Stimulated activated CD4-positive, alpha-beta T cell treated with anti-CD3 and anti-CD28 coated beads, Interleukin-12 subunit alpha, Interleukin-12 subunit beta, amount 100 ng/mL, for 4 hours (primary cell): ENCODE measurements around the gene PC.

Experiments
- DNase-seq: peaks from one replicate; pipeline ENCODE4 v3.0.0-alpha.2; 2020

Gene PC

DNA sequence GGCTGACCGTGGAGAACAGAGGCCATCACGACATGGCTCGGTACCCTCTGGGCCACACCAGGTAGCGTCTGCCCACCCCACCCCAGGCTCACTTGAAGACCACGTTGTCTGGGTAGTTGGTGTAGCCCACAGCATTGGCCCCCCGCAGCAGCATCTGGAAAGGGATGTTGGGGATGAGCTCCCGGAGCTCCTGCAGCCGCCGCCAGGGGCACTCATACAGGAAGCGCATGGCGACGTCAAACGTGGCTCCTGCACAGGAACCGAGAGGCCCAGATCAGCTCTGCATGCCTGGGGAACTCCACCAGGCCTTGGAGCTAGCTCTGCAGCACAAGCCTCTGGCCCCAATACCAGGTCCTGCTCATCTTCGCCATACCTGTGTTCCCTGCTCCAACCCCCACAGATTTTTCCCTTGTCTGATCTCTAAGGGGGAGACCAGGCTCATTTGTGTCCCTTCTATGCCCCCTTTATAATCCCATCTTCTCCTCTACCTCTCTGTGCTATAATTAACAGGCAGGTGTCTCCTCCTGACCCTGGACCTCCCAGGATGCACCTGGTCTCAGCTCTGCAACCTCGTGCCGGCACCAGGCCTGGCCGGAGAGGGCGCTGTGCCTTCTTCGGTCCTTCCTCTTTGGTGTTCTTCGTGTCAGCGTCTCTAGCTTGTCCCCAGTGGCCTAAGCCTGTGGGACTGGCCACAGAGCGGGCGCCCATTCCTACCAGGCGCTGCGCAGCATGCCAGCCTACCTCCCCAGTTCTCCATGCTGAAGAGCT is 106.3 kb downstream of the PC start:
- no peak for DNase-seq

DNA sequence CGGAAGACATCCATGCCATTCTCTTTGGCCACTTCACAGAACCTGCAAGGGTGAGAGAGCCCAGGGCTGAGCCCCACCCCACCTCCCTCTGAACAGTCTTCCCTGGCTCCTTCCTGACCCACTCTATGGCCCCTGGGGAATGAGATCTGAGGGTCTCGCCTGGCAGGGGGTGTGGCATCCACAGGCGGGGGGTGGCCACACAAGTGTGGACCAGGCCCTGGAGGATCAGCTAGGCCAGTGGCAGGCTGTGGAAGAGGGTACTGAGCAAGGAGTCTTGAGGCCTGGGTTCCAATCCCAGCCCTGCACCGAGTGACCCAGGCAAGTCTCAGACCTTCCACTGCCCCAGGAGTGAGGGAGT is 107.0 kb downstream of the PC start:
- no peak for DNase-seq

DNA sequence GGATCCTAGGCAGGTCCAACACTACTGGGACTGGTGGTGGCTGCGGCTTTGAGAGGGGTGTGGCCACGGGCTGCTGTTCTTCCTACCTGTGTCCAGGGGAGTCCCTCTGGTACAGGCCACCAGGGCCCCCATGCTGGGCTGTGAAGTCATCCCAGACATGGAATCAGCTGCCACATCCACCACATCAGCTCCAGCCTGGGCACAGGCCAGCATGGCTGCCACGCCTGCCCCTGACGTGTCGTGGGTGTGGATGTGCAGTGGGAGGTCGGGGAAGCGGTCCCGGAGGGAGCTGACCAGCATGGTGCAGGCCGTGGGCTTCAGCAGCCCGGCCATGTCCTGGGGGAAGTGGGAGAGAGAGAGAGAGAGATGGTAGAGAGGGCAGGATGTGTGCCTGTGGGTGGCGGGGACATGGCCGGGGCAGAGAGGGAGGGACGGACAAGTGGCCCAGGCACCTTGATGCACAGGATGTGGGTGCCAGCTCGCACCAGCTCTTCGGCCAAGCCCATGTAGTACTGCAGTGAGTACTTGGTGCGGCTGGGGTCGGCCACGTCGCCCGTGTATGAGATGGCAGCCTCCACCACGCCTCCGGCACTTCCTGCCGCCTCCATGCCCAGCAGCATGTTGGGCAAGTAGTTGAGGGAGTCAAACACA is 107.5 kb downstream of the PC start:
- no peak for DNase-seq

DNA sequence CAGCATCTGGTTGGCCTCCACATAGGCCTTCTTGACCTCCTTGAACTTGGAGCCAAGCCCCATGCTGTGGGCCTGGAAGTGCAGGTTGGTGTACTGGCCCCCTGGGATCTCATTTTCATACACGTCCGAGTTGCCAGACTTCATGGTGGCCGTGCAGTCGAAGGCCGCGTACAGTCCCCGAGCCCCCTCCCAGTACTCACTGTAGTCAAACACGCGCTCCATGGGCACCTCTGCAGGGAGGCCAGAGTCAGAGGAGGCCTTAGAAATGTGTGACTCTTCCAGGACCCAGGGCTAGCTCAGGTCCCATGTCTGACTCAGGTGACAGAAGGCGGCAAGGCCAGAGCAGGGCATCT is 108.0 kb downstream of the PC start:
- no peak for DNase-seq

DNA sequence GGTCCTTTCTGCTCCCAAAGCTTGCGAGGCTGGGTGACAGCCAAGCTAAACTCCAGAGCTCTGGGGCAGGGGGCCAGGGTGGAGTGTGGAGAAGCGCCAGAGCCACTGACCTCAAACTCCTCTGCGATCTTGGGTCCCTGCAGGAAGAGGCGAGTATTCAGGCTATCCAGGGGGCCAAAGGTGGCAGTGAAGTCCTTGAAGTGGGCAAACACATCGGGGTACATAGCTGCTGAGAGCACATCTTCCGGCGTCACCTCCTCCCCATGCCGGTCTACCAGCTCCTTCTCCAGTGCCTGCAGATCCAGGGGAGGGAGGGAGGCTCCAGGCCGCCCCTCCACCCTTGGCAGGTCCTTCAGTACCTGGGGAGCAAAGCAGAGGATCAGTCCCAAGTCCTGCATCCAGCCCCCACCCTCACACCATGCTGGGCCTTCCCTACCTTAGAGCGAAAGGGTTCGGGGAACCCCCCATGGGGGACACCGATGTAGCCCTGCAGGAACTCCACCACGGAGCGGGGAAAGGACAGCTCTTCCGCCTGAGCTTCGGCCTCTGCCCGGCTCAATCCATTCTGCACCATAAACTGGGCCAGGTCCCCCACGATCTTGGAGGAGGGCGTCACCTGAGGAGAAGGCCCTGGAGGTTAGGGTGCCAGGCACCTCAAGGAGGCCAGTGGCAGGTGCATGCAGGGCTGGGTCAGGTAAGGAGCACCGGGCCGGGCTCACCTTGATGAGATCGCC is 108.5 kb downstream of the PC start:
- DNase-seq = no peak

DNA sequence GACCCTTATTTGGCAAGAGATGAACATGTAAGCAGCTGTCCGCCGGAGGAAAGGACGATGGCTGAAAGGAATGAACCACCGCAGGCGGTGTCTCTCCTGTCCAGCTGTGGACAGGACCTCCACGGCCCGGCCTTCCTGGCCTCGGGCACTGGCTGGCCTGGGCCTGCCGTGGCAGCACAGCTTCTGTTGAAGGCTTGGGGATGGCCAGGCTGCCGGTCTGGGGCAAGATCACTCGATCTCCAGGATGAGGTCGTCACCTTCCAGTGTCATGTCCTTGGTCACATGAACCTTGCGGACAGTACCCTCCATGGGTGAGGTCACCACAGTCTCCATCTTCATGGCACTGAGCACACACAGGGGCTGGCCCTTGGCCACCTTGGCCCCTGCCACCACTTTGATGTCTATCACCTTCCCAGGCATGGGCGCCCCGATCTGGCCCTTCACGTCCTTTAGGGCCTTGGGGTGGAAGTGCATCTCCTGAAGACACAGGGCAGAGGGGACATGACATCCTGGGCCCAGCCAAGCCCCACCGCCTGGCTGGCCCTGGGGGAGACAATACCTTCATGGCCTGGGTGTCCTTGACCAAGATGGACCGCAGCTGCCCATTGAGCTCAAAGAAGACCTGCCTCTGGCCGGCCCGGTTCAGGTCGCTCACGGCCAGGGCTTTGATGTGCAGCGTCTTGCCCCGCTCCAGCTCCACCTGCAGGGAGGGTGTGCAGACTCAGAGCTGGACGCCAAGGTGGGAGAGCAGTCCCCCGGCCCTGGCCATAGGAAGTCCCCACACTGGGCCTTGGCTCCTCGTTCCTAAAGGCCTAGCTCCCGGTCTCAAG is 109.3 kb downstream of the PC start:
- DNase-seq = no peak

DNA sequence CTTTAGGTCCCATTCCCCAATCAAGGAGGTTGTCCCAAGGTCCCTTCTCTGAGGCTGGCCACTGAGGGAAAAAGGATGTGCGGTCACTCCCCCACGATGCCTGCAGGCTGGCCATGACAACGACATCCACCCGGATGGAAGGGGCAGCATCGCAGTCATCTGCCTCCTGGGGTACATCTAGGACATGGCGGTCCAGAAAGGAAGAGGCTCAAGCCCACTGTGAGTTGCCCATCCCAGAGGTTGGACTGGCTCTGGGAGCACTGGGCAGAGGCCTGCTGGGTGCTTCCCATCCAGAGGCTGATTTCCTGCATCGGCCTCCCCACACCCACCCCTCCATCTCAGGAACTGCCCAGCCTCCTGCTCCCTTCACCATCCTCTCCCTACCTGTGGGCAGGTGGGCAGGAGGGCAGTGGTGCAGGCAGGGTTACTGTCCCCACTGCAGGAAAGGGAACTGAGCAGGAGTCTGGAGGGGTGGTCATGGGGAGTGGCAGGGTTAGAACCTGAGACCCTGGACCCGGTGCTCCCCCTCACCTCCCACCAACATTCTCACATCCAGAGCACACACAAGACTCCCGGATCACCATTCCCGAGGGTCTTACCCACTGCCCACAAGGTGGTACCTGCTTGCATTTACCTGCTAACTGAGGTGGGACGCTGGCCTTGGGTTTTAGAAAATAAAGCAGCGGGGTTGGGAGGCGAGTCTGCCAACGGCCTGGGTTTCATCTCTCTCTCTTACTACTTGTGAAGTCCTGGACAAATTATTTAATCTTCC is 110.5 kb downstream of the PC start:
- no peak for DNase-seq

DNA sequence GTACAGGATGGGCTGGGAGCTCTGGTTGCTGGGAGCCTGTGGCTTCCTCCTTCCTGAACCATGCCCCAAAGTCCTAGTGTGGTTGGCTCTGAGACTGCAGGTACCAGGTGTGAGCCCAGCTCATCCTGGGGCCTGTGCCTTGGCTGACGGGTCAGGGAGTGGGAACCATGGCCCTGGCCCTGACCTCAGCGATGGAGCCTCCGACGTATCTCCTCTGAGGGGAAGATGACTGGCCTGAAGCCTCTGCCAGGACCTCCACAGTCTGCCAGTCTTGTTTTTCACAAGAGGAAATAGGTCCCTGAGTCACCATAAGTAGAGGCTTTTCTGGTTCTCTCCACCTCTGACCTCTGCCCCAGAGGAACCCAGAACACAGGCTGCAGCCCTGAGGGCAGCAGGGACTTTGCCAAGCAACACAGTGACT is 111.5 kb downstream of the PC start:
- no peak for DNase-seq

DNA sequence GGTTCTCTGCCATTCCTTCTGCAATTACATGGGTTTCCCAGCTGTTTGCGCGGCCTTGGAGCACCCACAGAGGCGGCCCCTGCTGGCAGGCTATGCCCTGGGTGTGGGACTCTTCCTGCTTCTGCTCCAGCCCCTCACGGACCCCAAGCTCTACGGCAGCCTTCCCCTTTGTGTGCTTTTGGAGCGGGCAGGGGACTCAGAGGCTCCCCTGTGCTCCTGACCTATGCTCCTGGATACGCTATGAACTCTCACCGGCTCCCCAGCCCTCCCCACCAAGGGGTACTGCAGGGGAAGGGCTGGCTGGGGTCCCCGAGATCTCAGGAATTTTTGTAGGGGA is 112.3 kb downstream of the PC start:
- no peak for DNase-seq

DNA sequence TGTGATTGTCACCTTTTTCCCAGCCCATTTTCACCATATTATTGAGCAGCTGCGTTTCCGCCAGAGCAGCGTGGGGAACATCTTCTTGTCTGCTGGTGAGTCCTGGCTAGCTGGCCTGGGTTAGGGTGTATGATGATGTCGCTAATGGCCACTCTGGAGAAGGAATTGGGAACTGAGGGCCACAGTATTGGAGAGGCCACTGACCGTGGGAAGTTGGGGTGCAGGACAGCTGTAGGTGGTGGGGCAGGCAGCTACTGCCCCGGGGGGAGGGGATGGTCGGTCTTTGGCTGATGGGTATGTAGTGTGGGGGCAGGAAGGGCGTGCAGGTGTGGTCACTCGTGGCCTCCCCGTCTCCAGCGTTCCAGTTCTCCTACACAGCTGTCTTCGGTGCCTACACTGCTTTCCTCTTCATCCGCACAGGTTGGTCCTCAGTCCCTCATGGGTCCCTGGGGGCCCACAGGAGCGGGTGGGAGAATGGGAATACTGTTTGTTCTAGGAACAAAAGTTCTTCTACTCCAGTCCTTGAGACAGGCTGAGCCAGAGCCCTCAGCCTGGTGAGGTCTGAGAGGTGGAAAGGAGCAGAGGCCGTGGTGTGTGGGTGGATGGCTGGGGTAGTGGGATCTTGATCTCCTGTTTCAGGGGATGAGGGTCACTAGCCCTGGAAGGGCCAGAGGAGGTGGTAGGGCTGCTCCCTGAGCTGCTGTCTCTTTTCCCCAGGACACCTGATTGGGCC is 112.9 kb downstream of the PC start:
- no peak for DNase-seq

DNA sequence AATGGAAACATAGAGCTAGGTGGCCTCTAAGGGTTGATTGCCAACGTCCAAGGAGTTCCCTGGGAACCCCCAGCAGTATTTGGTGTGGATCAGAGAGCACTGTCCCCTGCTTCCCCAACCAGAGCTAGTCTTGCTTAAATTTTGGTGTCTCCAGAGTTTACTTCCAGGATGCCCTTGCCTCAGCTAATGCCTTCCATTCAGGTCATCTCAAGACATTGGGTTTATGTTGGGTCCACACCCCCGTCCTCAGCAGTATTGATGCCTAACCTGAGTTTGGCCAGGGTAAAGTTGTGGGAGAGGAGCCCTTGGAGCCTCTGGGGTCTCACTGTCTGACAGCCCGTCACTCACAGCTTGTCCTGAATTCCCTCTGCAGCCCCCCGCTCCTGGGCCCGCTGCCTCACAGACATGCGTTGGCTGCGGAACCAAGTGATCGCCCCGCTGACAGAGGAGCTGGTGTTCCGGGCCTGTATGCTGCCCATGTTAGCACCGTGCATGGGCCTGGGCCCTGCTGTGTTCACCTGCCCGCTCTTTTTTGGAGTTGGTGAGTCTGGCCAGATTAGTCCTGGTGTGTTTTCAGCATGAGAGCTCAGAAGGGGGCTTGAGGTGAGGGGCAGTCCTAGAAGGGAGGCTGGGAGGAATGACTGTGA is 113.6 kb downstream of the PC start:
- DNase-seq = no peak

DNA sequence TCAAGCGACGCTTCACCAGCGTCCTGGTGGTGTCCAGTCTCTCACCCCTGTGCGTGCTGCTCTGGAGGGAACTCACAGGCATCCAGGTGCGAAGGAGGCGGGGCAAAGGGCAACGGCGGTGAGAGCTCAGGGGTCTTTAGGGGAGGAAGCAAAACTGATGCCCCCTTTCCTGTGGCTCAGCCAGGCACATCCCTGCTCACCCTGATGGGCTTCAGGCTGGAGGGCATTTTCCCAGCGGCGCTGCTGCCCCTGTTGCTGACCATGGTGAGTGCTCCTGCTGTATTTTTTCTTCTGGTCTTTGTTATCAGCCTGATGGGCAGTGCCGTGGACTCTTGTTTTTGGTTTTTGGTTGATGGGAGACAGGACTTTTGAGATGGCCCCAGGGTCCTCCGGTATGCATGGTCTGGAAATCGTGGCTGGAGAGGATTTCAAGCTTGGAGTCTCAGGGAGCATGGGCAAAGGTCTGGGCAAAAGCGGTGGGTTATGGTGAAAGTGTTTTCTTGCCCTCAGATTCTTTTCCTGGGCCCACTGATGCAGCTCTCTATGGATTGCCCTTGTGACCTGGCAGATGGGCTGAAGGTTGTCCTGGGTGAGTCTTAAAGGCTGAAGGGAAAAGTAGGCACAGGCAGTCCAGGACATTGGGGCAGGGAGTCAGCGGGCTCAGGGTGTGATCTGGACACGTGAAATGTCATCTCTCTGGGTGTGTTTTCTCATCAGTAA is 114.2 kb downstream of the PC start:
- no peak for DNase-seq

DNA sequence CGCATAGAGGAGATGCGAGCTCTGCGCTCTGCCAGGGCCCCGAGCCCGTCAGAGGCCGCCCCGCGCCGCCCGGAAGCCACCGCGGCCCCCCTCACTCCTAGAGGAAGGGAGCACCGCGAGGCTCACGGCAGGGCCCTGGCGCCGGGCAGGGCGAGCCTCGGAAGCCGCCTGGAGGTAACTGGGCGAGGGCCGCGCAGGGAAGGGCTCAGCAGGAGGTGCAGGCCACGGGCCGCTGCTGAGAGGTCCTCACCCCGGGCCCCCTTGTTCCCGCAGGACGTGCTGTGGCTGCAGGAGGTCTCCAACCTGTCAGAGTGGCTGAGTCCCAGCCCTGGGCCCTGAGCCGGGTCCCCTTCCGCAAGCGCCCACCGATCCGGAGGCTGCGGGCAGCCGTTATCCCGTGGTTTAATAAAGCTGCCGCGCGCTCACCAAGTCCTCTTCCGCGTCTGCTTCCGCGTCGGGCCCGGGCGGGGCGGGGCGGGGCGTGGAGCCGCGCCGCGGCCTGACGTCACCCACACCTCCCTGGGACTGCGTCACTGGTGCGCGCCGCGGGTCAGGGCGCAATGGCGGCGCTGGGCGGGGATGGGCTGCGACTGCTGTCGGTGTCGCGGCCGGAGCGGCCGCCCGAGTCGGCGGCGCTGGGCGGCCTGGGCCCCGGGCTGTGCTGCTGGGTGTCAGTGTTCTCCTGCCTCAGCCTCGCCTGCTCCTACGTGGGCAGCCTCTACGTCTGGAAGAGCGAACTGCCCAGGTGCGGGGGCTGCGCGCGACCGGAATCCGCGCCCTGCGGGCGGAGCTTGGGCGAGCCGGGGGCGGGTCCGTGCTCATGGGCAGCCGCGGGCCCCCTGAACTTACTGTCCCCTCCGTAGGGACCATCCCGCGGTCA is 115.0 kb downstream of the PC start, which contains the start of gene RCE1:
TSS of gene RCE1 (plus strand) at position 546 of the 880 bp plus-strand sequence. CDS start at position 561, 15 bp downstream.
- peak; percentile 88 for DNase-seq

DNA sequence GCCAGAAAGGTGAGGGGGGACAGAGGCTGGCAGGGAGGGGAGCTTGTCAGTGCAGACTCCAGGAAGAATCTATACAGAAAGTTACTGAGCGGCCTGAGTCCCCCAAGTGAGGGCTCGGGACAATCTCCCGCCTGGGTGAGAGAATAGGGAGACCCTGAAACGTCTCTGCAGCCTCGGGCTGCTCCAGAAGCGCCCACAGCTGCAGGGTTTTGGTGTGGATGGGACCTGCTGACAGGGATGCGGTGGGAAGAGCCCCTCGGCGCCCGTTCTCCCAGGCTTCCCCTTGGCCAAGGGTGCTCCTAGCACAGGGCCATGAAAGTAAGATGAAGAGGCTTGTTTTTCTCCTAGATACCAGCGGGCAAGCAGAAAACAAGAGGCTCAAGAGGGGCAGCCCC is 115.7 kb downstream of the PC start:
- DNase-seq = no peak

DNA sequence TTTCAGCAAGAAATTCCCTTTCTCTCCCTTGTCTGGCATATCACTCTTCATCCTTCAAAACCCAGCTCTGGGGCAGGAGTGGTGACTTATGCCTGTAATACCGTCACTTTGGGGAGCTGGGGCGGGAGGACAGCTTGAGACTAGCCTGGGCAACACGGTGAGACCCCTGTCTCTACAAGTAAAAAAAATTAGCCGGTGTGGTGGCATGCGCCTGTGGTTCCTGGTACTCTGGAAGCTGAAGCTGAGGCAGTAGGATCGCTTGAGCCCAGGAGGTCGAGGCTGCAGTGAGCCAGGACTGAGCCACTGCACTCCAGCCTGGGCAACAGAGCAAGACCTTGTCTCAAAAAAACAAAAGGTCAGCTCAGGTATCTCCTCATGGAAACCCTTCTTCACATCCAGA is 116.3 kb downstream of the PC start:
- no peak for DNase-seq

DNA sequence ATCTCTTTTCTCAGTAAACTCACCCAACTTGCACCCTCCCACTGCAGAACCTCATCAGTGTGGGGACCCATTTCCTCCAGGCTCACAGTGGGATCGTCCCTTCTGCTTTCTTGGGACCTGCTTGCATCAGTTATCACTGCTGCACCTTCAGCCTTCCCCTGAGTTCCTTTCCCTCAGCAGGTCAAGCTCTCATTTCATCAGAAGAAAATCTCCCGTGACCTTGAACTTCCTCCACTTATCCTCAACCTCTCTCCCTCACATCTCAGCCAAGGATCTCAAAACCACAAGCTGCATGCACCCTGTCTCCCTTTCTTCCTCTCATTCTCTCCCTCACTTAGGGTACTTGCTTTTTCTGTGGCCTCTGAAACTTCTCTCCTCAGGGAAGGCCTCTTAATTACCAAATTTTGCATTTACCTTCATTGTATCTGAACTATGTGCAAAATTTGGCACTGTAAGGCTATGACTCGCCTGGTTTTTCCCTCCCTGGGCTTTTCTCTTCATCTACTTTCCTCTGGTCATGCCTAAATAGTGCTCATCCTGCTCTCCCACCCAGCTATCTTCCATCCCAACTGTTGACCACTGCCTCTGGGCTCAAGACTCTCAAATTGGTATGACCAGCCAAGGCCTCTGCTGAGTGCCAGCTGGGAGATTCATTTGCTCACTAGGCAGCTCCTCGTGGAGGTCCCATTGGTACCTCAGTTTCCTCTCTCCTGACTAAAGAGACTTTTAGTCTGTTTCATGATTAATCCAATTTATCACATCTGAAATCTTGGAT is 117.7 kb downstream of the PC start:
- no peak for DNase-seq

DNA sequence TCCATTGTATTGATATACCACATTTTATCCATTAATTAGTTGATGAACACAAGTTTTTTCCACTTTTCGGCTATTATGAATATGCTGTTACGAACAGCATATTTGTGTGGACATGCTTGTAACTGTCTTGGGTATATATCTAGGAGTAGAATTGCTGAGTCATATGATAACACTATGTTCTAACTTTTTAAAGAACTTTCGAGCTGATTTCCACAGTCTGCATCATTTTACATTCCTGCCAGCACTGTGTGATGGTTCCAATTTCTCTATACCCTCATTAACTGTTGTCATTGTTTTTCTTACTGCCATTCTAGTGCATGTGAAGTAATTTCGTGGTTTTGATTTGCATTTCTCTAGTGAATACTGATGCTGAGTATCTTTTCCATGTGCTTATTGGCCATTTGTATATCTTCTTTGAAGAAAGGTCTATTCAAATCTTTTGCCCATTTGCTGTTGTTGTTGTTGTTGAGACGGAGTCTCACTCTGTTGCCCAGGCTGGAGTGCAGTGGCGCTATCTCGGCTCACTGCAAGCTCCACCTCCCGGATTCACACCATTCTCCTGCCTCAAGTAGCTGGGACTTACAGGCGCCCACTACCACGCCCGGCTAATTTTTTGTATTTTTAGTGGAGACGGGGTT is 122.3 kb downstream of the PC start:
- DNase-seq = no peak

DNA sequence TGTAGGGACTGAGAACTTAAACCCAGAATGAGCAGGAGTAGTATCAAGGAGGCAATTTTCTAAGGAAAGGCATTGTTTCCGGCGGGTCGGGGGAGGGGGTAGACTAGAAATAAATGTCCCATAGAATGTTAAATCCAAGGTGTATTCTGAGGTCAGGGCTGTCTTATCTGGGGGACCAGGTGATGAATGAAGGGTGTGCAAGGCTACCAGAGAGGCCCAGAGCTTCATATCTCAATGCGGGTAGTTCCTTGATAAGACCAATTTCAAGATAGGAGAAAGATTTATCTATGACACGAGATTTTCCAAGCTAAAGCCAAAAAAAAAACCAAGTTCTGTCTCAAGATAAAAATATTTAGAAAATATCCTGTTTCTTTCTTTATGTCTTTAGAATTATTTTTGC is 123.2 kb downstream of the PC start:
- no peak for DNase-seq
